T1000 (cell line): ENCODE data around the gene CORO2A.

Experiments used
- DNase-seq: peaks from one replicate; lab custom pipeline; 2025; ENCODE audit warnings: mixed read lengths; lab: John Stamatoyannopoulos, UW

The CORO2A gene

GRCh38 chr9:98219794-98220370 lies 27.4 kb upstream of the CORO2A start:
- no peak for DNase-seq

- no peak for DNase-seq
These were observed 26.9 kb upstream of the CORO2A start for GRCh38 chr9:98219364-98219716.

- DNase-seq: no peak
These were observed 26.3 kb upstream of the CORO2A start for GRCh38 chr9:98218562-98219363.

- DNase-seq: no peak
These were observed 24.8 kb upstream of the CORO2A start for GRCh38 chr9:98217255-98217654.

- DNase-seq: no peak
These were observed 24.0 kb upstream of the CORO2A start for GRCh38 chr9:98216391-98216790.

- DNase-seq: no peak
These were observed 23.4 kb upstream of the CORO2A start for GRCh38 chr9:98215821-98216220.

- no peak for DNase-seq
These were observed 22.8 kb upstream of the CORO2A start for GRCh38 chr9:98215271-98215670.

GRCh38 chr9:98214811-98215210 lies 22.4 kb upstream of the CORO2A start:
- no peak for DNase-seq

- no peak for DNase-seq
These were observed 18.8 kb upstream of the CORO2A start for GRCh38 chr9:98211260-98211659.

GRCh38 chr9:98210435-98210834 lies 18.0 kb upstream of the CORO2A start:
- DNase-seq: no peak

GRCh38 chr9:98209530-98209929 lies 17.1 kb upstream of the CORO2A start:
- no peak for DNase-seq

- DNase-seq: no peak
These were observed 16.2 kb upstream of the CORO2A start for GRCh38 chr9:98208635-98209034.

GRCh38 chr9:98207606-98208005 lies 15.2 kb upstream of the CORO2A start:
- DNase-seq: no peak

- DNase-seq: no peak
These were observed 14.3 kb upstream of the CORO2A start for GRCh38 chr9:98206754-98207153.

- DNase-seq: no peak
These were observed 12.3 kb upstream of the CORO2A start for GRCh38 chr9:98204692-98205091.

- DNase-seq: no peak
These were observed 10.7 kb upstream of the CORO2A start for GRCh38 chr9:98203153-98203552.

- DNase-seq: no peak
These were observed 9.8 kb upstream of the CORO2A start for GRCh38 chr9:98202252-98202651.

GRCh38 chr9:98201749-98202148 lies 9.3 kb upstream of the CORO2A start:
- no peak for DNase-seq

GRCh38 chr9:98201102-98201501 lies 8.7 kb upstream of the CORO2A start:
- DNase-seq: no peak

GRCh38 chr9:98199388-98200033 lies 7.1 kb upstream of the CORO2A start:
- DNase-seq: no peak

- DNase-seq: no peak
These were observed 3.2 kb upstream of the CORO2A start for GRCh38 chr9:98195671-98196070.

- peak; percentile 46 for DNase-seq
These were observed 1.0 kb upstream of the CORO2A start for GRCh38 chr9:98193336-98193944.
